Measurements from ENCODE around the gene OTX1.

Gene OTX1

DNA sequence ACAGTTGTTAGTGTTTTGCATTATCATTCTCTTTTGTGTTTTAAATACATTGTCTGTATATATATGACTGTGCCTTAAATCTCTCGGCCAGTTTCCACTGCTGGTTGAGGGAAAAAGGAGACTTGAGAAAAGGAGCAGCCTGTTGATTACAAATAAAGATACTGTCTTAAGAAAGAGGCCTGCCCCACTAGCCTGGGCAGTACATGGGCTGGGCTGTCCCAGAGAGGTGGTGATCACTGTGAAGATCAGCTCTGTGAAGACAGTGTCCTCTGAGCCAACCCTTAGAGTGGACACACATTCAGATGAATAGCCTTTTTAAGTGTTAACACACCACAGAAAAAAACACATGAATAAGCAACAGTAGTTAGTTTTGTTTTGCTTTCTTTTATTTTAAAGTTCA, 10.0 kb upstream of the OTX1 start:
- Histone ChIP-seq H3K4me3 (IDR thresholded peaks at IDR 0.05; ENCODE audit: insufficient read depth, low read depth, low read length) (no peak overlapping the region), H3K79me2 (ENCODE audit: insufficient read depth, low read depth) (no peaks in the 10 kb centered on the region), H3K9ac (no peak overlapping the region), H3K36me3 (ENCODE audit: insufficient read depth) (no peaks in the 10 kb centered on the region), H2AFZ (ENCODE audit: low read depth) (no peak overlapping the region), H3K27ac (no peak overlapping the region), H3K4me2 (no peak overlapping the region), H3K27me3 (ENCODE audit: insufficient read depth, low read depth) (no peaks in the 10 kb centered on the region), H3K4me1 (ENCODE audit: low read depth, poor library complexity, severe bottlenecking) (no peaks in the 10 kb centered on the region), H4K20me1 (ENCODE audit: insufficient read depth) (no peaks in the 10 kb centered on the region)
- no peak for TF ChIP-seq CTCF (conservative IDR thresholded peaks at IDR 0.05; ENCODE audit: low read depth, low read length)

DNA sequence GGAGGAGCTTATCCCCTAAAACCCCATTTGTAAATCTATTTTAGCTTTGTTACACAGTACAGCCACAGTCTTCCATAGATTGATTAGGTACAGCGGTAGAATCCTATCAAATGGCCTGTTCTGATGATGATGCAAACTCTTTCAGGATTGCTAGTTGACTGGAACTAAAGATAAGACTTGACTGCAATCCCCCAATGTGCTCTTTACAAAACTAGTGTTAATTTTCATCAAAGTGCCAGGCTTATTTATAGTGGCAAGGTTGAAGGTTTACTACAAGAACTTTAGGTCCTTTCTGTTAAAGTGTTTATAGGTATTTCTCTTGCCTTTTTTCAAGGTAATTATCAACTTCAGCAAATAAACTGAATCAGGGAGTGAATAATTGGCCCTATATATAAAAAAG, 9.0 kb upstream of the OTX1 start:
- no peaks in the 10 kb centered on the region for H3K79me2 ChIP-seq (ENCODE audit: insufficient read depth, low read depth)
- no peak overlapping the region for H2AFZ ChIP-seq (ENCODE audit: low read depth)
- H3K4me3 ChIP-seq (IDR thresholded peaks at IDR 0.05; ENCODE audit: insufficient read depth, low read depth, low read length), result no peak overlapping the region
- TF ChIP-seq CTCF (conservative IDR thresholded peaks at IDR 0.05; ENCODE audit: low read depth, low read length), result no peak
- no peaks in the 10 kb centered on the region for H3K27me3 ChIP-seq (ENCODE audit: insufficient read depth, low read depth)
- no peak overlapping the region for H3K4me2 ChIP-seq
- no peaks in the 10 kb centered on the region for H3K4me1 ChIP-seq (ENCODE audit: low read depth, poor library complexity, severe bottlenecking)
- no peak overlapping the region for H3K9ac ChIP-seq
- H3K27ac ChIP-seq, result no peak overlapping the region
- H4K20me1 ChIP-seq (ENCODE audit: insufficient read depth), result no peaks in the 10 kb centered on the region
- no peaks in the 10 kb centered on the region for H3K36me3 ChIP-seq (ENCODE audit: insufficient read depth)

GRCh38 chr2:63044362-63045327, 6.0 kb upstream of the OTX1 start:
- no peaks in the 10 kb centered on the region for H3K36me3 ChIP-seq (ENCODE audit: insufficient read depth)
- no peak overlapping the region for H3K9ac ChIP-seq
- no peaks in the 10 kb centered on the region for H3K79me2 ChIP-seq (ENCODE audit: insufficient read depth, low read depth)
- H3K27ac ChIP-seq, result no peak overlapping the region
- TF ChIP-seq CTCF (conservative IDR thresholded peaks at IDR 0.05; ENCODE audit: low read depth, low read length), result no peak
- H4K20me1 ChIP-seq (ENCODE audit: insufficient read depth), result no peaks in the 10 kb centered on the region
- H3K27me3 ChIP-seq (ENCODE audit: insufficient read depth, low read depth), result no peaks in the 10 kb centered on the region
- no peak overlapping the region for H3K4me3 ChIP-seq (IDR thresholded peaks at IDR 0.05; ENCODE audit: insufficient read depth, low read depth, low read length)
- no peak overlapping the region for H2AFZ ChIP-seq (ENCODE audit: low read depth)
- peaks cover 6% of the 10 kb centered on the region for H3K4me1 ChIP-seq (ENCODE audit: low read depth, poor library complexity, severe bottlenecking)
- H3K4me2 ChIP-seq, result no peak overlapping the region

DNA sequence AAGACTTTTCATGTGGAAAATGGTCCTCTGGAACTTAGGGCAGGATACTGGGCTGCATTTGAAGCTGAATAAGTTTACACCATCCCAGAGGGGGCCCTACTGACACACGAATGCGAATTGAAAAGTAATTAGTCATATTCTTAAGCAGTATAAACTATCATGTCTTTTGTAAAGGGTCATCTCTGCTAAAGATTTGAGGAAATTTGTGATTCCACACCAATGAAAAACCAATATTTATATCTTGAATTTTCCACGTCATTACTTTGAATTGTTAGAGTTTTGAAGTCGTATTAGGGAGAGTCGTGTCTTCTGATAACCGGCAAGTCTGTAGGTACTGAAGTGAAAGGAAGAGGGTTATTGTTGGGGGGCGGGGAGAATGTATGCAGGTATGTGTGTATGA, 4.1 kb upstream of the OTX1 start:
- no peak overlapping the region for H3K27ac ChIP-seq
- no peaks in the 10 kb centered on the region for H4K20me1 ChIP-seq (ENCODE audit: insufficient read depth)
- no peak overlapping the region for H2AFZ ChIP-seq (ENCODE audit: low read depth)
- H3K4me3 ChIP-seq (IDR thresholded peaks at IDR 0.05; ENCODE audit: insufficient read depth, low read depth, low read length), result no peak overlapping the region
- no peak overlapping the region for H3K4me2 ChIP-seq
- H3K36me3 ChIP-seq (ENCODE audit: insufficient read depth), result no peaks in the 10 kb centered on the region
- no peak overlapping the region for H3K9ac ChIP-seq
- no peak for TF ChIP-seq CTCF (conservative IDR thresholded peaks at IDR 0.05; ENCODE audit: low read depth, low read length)
- H3K27me3 ChIP-seq (ENCODE audit: insufficient read depth, low read depth), result no peaks in the 10 kb centered on the region
- no peaks in the 10 kb centered on the region for H3K79me2 ChIP-seq (ENCODE audit: insufficient read depth, low read depth)
- H3K4me1 ChIP-seq (ENCODE audit: low read depth, poor library complexity, severe bottlenecking), result peaks cover 6% of the 10 kb centered on the region

Data from KMS-11 (cell line).